ENCODE results near the gene ANXA5.

DNA sequence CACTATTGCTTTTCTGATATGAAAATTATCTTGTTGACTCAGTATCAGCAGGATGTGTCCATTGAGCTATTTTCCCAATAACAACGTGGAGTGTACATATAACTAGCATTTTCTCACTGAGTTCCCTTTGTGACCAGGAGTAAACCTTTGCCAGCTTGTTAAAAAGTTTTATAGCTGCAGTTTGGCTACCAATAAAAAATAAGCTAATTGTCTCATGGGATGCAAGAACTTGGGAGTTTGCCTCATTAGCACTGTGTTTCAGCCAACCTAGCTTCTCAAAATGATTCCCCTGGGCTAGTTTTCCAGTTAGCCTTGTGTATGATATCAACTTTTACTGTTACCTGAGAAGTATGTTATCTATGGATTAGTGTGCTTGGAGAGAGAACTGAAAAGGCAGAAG lies 24.9 kb upstream of the ANXA5 start:
- no peak for TF ChIP-seq CTCF (IDR thresholded peaks at IDR 0.05)
- TF ChIP-seq POLR2A (IDR thresholded peaks at IDR 0.05): no peak
